IMR-90 (cell line): ENCODE measurements around the gene NEFH. TPM values are rescaled to one million over a fixed set of nuclear protein-coding genes. Genes with fewer than 3 reads are reported as not detected.

Experiments used
- ATAC-seq: fragments of 200-7000 bp; cut with Tn5 transposase; 2 replicates; pipeline ENCODE4 v1.9.1; 2020; ENCODE audit warnings: low read depth, mild to moderate bottlenecking, moderate library complexity
- BruUV-seq: library from RNA; stranded (reverse); fragments of 400-500 nt; replicated peaks from 2 replicates; lab custom pipeline; 2021; lab: Mats Ljungman, UMichigan
- CTCF ChIA-PET: fragments of 300-600 bp; formaldehyde crosslinking; extraction: SDS; loops from one replicate; lab custom pipeline; 2021; ENCODE audit warnings: antibody characterized with exemption; lab: Yijun Ruan, JAX
- POLR2A ChIA-PET: fragments of 300-600 bp; sonication (Branson Sonifier 250); formaldehyde crosslinking; loops from one replicate; lab custom pipeline; 2022; ENCODE audit warnings: antibody characterized with exemption; ENCODE audit not compliant: unreplicated experiment; lab: Charles Lee
- DNase-seq: peaks from one replicate; pipeline ENCODE4 v3.0.0; 2013
- H2AFZ ChIP-seq: replicated peaks from 2 replicates; pipeline ENCODE3; 2013; ENCODE audit warnings: low read length, mild to moderate bottlenecking; ENCODE audit not compliant: poor library complexity
- H2AK5ac ChIP-seq: 2 replicates; pipeline ENCODE4 v1.6.1; 2013; ENCODE audit warnings: low read depth, low read length, inconsistent platforms
- H2AK9ac ChIP-seq: replicated peaks from 2 replicates; pipeline ENCODE3; 2013; ENCODE audit warnings: mild to moderate bottlenecking, low read depth, low read length, moderate library complexity; ENCODE audit not compliant: poor library complexity
- H2BK120ac ChIP-seq: 2 replicates; pipeline ENCODE4 v1.6.1; 2013; ENCODE audit warnings: low read depth, low read length, inconsistent platforms
- H2BK15ac ChIP-seq: 3 replicates; pipeline ENCODE4 v1.6.1; 2013; ENCODE audit warnings: low read depth, low read length, inconsistent platforms
- H2BK20ac ChIP-seq: 2 replicates; pipeline ENCODE4 v1.6.1; 2013; ENCODE audit warnings: low read depth, mild to moderate bottlenecking, inconsistent platforms, low read length, moderate library complexity
- H2BK5ac ChIP-seq: 2 replicates; pipeline ENCODE4 v1.6.1; 2013; ENCODE audit warnings: mild to moderate bottlenecking, low read depth, low read length, inconsistent platforms; ENCODE audit not compliant: poor library complexity, severe bottlenecking
- H3K14ac ChIP-seq: replicated peaks from 2 replicates; pipeline ENCODE4 v1.6.1; 2013; ENCODE audit warnings: low read depth, low read length, inconsistent platforms
- H3K18ac ChIP-seq: 2 replicates; pipeline ENCODE4 v1.6.1; 2013; ENCODE audit warnings: low read depth, low read length, control low read depth
- H3K23ac ChIP-seq: 2 replicates; pipeline ENCODE4 v1.6.1; 2013; ENCODE audit warnings: low read depth, low read length, inconsistent platforms
- H3K27ac ChIP-seq: 2 replicates; pipeline ENCODE4 v1.5.1; 2013; ENCODE audit warnings: mild to moderate bottlenecking, control low read depth, low read length; ENCODE audit not compliant: insufficient read depth
- H3K27me3 ChIP-seq: 2 replicates; pipeline ENCODE4 v1.6.1; 2013; ENCODE audit warnings: low read length; ENCODE audit not compliant: control insufficient read depth, insufficient read depth
- H3K36me3 ChIP-seq: 2 replicates; pipeline ENCODE4 v1.6.1; 2013; ENCODE audit warnings: low read length, mixed read lengths; ENCODE audit not compliant: control insufficient read depth, insufficient read depth
- H3K4ac ChIP-seq: 2 replicates; pipeline ENCODE4 v1.6.1; 2013; ENCODE audit warnings: low read depth, low read length, inconsistent platforms
- H3K4me1 ChIP-seq: 2 replicates; pipeline ENCODE4 v1.6.1; 2013; ENCODE audit warnings: low read length, mixed read lengths; ENCODE audit not compliant: control insufficient read depth, insufficient read depth
- H3K4me2 ChIP-seq: 2 replicates; pipeline ENCODE4 v1.6.1; 2013; ENCODE audit warnings: low read depth, mild to moderate bottlenecking, control low read depth, low read length, moderate library complexity
- H3K4me3 ChIP-seq: 2 replicates; pipeline ENCODE4 v1.5.1; 2013; ENCODE audit warnings: low read depth, mild to moderate bottlenecking, control low read depth, low read length, moderate library complexity; ENCODE audit not compliant: insufficient read depth
- H3K56ac ChIP-seq: 2 replicates; pipeline ENCODE4 v1.6.1; 2013; ENCODE audit warnings: low read length, inconsistent platforms; ENCODE audit not compliant: insufficient read depth; ENCODE audit errors: extremely low read depth
- H3K79me1 ChIP-seq, 2 experiments: 2 replicates each; pipeline ENCODE4 v1.6.1; 2013; ENCODE audit warnings: low read length in 2 of 2, inconsistent platforms in 1 of 2, low read depth in 1 of 2
- H3K9ac ChIP-seq: 2 replicates; pipeline ENCODE4 v1.6.1; 2013; ENCODE audit warnings: low read depth, low read length, control low read depth
- H3K9me1 ChIP-seq: 2 replicates; pipeline ENCODE4 v1.6.1; 2013; ENCODE audit warnings: low read length, inconsistent platforms; ENCODE audit not compliant: insufficient read depth
- H3K9me3 ChIP-seq: 2 replicates; pipeline ENCODE4 v1.6.1; 2013; ENCODE audit warnings: low read length; ENCODE audit not compliant: control insufficient read depth, insufficient read depth
- H4K20me1 ChIP-seq: 2 replicates; pipeline ENCODE4 v1.6.1; 2013; ENCODE audit warnings: low read length, inconsistent platforms; ENCODE audit not compliant: insufficient read depth
- H4K5ac ChIP-seq: 2 replicates; pipeline ENCODE4 v1.6.1; 2013; ENCODE audit warnings: mild to moderate bottlenecking, low read depth, low read length, control low read depth
- H4K8ac ChIP-seq, 2 experiments: 2 replicates each; pipeline ENCODE4 v1.6.1; 2013; ENCODE audit warnings: low read depth in 2 of 2, low read length in 2 of 2, control low read depth in 1 of 2, inconsistent platforms in 1 of 2
- H4K91ac ChIP-seq: 2 replicates; pipeline ENCODE4 v1.6.1; 2013; ENCODE audit warnings: low read depth, low read length, inconsistent platforms; ENCODE audit not compliant: insufficient read depth
- BHLHE40 ChIP-seq: fragments of 150-350 bp; IDR thresholded peaks from 2 replicates; pipeline ENCODE4 v1.6.1; 2016; ENCODE audit warnings: mild to moderate bottlenecking, low read depth, low read length
- CEBPB ChIP-seq: IDR thresholded peaks from 2 replicates; pipeline ENCODE4 v1.6.1; 2012; ENCODE audit warnings: low read depth, low read length, improper control_type of control experiment
- CHD1 ChIP-seq: IDR thresholded peaks from 2 replicates; pipeline ENCODE4 v1.6.1; 2012; ENCODE audit warnings: low read depth, low read length, improper control_type of control experiment
- CTCF ChIP-seq: conservative IDR thresholded peaks from 2 replicates; pipeline ENCODE4 v1.5.1; 2012; ENCODE audit warnings: mild to moderate bottlenecking, low read depth, low read length, improper control_type of control experiment
- ELK1 ChIP-seq: fragments of 150-350 bp; IDR thresholded peaks from 2 replicates; pipeline ENCODE4 v1.6.1; 2016; ENCODE audit warnings: low read depth, mild to moderate bottlenecking, low read length, moderate library complexity, borderline replicate concordance
- FOS ChIP-seq: fragments of 150-350 bp; IDR thresholded peaks from 2 replicates; pipeline ENCODE4 v1.6.1; 2016; ENCODE audit warnings: low read depth, low read length
- MAZ ChIP-seq: IDR thresholded peaks from 2 replicates; pipeline ENCODE4 v1.6.1; 2012; ENCODE audit warnings: low read depth, mild to moderate bottlenecking, low read length, improper control_type of control experiment, moderate library complexity, borderline replicate concordance
- NFE2L2 ChIP-seq: fragments of 150-350 bp; IDR thresholded peaks from 2 replicates; pipeline ENCODE4 v1.6.1; 2016; ENCODE audit warnings: low read depth, mild to moderate bottlenecking, low read length
- POLR2A ChIP-seq: IDR thresholded peaks from 2 replicates; pipeline ENCODE4 v1.6.1; 2012; ENCODE audit warnings: mild to moderate bottlenecking, low read depth, low read length
- RCOR1 ChIP-seq: IDR thresholded peaks from 2 replicates; pipeline ENCODE4 v1.6.1; 2012; ENCODE audit warnings: mild to moderate bottlenecking, low read length, improper control_type of control experiment; ENCODE audit not compliant: insufficient replicate concordance
- RFX5 ChIP-seq: IDR thresholded peaks from 2 replicates; pipeline ENCODE4 v1.8.0; 2012; ENCODE audit warnings: low read depth, mild to moderate bottlenecking, low read length, moderate library complexity
- USF2 ChIP-seq: fragments of 150-350 bp; IDR thresholded peaks from 2 replicates; pipeline ENCODE4 v1.6.1; 2017; ENCODE audit warnings: mild to moderate bottlenecking, antibody characterized with exemption, low read length, low read depth
- WGBS, 2 experiments: methylation state at CpG; one replicate each; pipeline versions ENCODE4 v1.1.5 to v1.1.7; 2013; ENCODE audit warnings: missing lambda C conversion rate in 2 of 2; ENCODE audit not compliant: insufficient read length in 1 of 2; ENCODE audit errors: extremely low coverage in 2 of 2; 5-methylcytosine and 5-hydroxymethylcytosine counted together
- dilution Hi-C: fragments of 300-500 bp; cut with HindIII; formaldehyde crosslinking; loops from one replicate; pipeline ENCODE4 v1.14.3; 2018; ENCODE audit warnings: low sequenced_read_pairs; ENCODE audit not compliant: unreplicated experiment
- in situ Hi-C: fragments of 300-500 bp; cut with MboI; formaldehyde crosslinking; loops from 3 replicates; pipeline ENCODE4 v1.14.3; 2019; ENCODE audit warnings: low sequenced_read_pairs, inconsistent platforms, mixed read lengths
- intact Hi-C: fragments of 100-400 bp; cut with micrococcal nuclease; formaldehyde crosslinking; loops from 2 replicates; pipeline ENCODE4 v1.10.0; 2022
- polyA plus RNA-seq, 3 experiments: library from polyadenylated mRNA; depleted of rRNA; stranded (reverse); fragments of >200 nt; gene quantifications; 2 replicates each; pipeline ENCODE4 v1.2.3, GENCODE V29; 2012; ENCODE audit warnings: low replicate concordance in 1 of 3
- total RNA-seq: library from RNA; depleted of rRNA; stranded (reverse); fragments of >200 nt; gene quantifications from 2 replicates; pipeline ENCODE4 v1.2.3, GENCODE V29; 2012

NEFH gene
- total and polyA plus RNA-seq, 2 of the 4 experiments (the other 2 are of a cell fraction): 1.3 to 2.9 TPM

DNA sequence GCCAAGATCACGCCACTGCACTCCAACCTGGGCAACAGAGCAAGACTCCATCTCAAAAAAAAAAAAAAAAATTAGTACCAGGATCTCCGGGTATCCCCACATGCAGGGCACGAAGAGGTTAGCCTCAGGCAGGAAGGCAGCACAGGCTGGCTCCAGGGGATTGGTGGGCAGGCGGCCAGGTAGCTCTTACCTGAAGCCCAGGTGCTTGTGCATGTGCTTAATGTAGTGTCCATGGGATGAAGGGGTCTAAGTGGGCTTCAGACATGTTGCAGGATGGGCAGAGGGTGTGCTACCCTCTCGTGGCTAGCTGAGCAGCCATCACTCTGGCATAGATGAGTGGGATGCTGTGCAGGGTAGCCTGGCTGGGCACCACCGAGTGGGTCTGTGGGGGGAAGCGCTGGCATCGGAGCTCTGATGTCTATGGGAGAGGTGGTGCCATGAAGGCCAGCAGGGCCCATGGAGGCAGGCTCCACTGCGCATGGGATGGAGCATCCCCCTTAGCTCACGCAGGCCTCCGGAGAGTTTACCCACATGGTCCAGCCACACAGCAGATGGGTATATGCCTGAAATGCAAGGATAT is 30.6 kb upstream of the NEFH start:
- H3K27ac ChIP-seq: no peak overlapping the region
- no peak overlapping the region for H3K23ac ChIP-seq
- H3K4me1 ChIP-seq: no peaks in the 10 kb centered on the region
- no peaks in the 10 kb centered on the region for H4K20me1 ChIP-seq
- H2BK20ac ChIP-seq: no peak overlapping the region
- in situ Hi-C loops: no loop called here
- 57% methylated on average over 1 of the region's 11 CpGs; no CpG with 5 or more reads in 1 of the 2 experiments for WGBS, 2 experiments
- CTCF ChIA-PET: no interaction called here
- peaks cover 17% of the 10 kb centered on the region for H3K27me3 ChIP-seq
- H3K9ac ChIP-seq: no peak overlapping the region
- dilution Hi-C loops: no loop called here
- H3K4ac ChIP-seq: no peak overlapping the region
- H4K91ac ChIP-seq: no peak overlapping the region
- no peak overlapping the region for H2AFZ ChIP-seq
- H2BK120ac ChIP-seq: no peak overlapping the region
- H4K5ac ChIP-seq: no peak overlapping the region
- TF ChIP-seq CEBPB (no peak), MAZ (no peak), CHD1 (no peak), NFE2L2 (no peak), USF2 (no peak), CTCF (no peak), BHLHE40 (no peak), RFX5 (no peak), RCOR1 (no peak), FOS (no peak), ELK1 (no peak), POLR2A (no peak)
- no peak overlapping the region for H3K4me3 ChIP-seq
- H2AK5ac ChIP-seq: no peak overlapping the region
- no peak overlapping the region for H3K56ac ChIP-seq
- H3K9me3 ChIP-seq: no peaks in the 10 kb centered on the region
- POLR2A ChIA-PET: no interaction called here
- no peak for ATAC-seq
- no peak overlapping the region for H3K4me2 ChIP-seq
- intact Hi-C loops: no loop called here
- no peaks in the 10 kb centered on the region for H3K9me1 ChIP-seq
- H3K79me1 ChIP-seq: no peaks in the 10 kb centered on the region
- no peak overlapping the region for H2BK15ac ChIP-seq
- DNase-seq: no peak
- no peak overlapping the region for H2AK9ac ChIP-seq
- BruUV-seq: no TSS peak
- no peaks in the 10 kb centered on the region for H3K36me3 ChIP-seq
- no peak overlapping the region for H3K18ac ChIP-seq
- no peak overlapping the region for H2BK5ac ChIP-seq
- no peak overlapping the region for H3K14ac ChIP-seq
- H4K8ac ChIP-seq: no peak overlapping the region
